Pancreas (tissue), 10 donors: ENCODE data around the gene GATAD1. TPM values are rescaled to one million over a fixed set of nuclear protein-coding genes. Genes with fewer than 3 reads are reported as not detected.

Source experiments
- ATAC-seq, 4 donors: fragments of 200-7000 bp; cut with Tn5 transposase; one replicate each; pipeline versions ENCODE4 v1.8.0 to v1.9.1; 2020; ENCODE audit warnings: mild to moderate bottlenecking in 4 of 4, moderate library complexity in 4 of 4
- DNase-seq, 6 donors: peaks; one replicate each; pipeline ENCODE4 v3.0.0-alpha.2; 2020
- FAIRE-seq: peaks from 2 replicates; lab custom pipeline; 2012; peaks lifted over from hg19 to GRCh38; lab: Jason Lieb, UNC
- H3K27ac ChIP-seq, 4 donors: fragments of 200-600 bp; sonication (generic); 1 replicate in 3 of 4; 2 replicates in 1 of 4; pipeline versions ENCODE4 v1.5.0 to v1.8.0; 2020
- H3K27me3 ChIP-seq, 4 donors: fragments of 200-600 bp; one replicate each; pipeline ENCODE4 v1.8.0; 2021
- H3K36me3 ChIP-seq, 3 donors: fragments of 200-600 bp; sonication (generic) in 1 of 3; one replicate each; pipeline versions ENCODE4 v1.5.0 to v1.8.0; 2020 to 2021
- H3K4me1 ChIP-seq, 3 donors: fragments of 200-600 bp; one replicate each; pipeline ENCODE4 v1.8.0; 2021
- H3K4me3 ChIP-seq, 4 donors: fragments of 200-600 bp; sonication (generic) in 2 of 4; one replicate each; pipeline versions ENCODE4 v1.5.0 to v1.8.0; 2020 to 2021
- H3K9me3 ChIP-seq, 4 donors: fragments of 200-600 bp; one replicate each; pipeline ENCODE4 v1.8.0; 2021
- WGBS, 2 donors: extraction: QIAGEN DNeasy Blood & Tissue Kit; methylation state at CpG; one replicate each; pipeline ENCODE4 v1.1.7; 2013; 5-methylcytosine and 5-hydroxymethylcytosine counted together
- intact Hi-C, 3 donors: fragments of 100-400 bp; cut with DNase I; formaldehyde crosslinking; loops; one replicate each; pipeline versions ENCODE4 v1.11.1 to v1.14.2; 2022
- polyA plus RNA-seq, 2 donors: library from polyadenylated mRNA; stranded (reverse); fragments of 200-250 nt; gene quantifications; one replicate each; pipeline ENCODE4 v1.2.3, GENCODE V29; 2013
- total RNA-seq, 6 donors: library from RNA; stranded (reverse); fragmentation: NEBNext Ultra II Directional in 4 of 6; extraction: Animal tissue kit (Norgen Biotek cat#: 25700) in 4 of 6; gene quantifications; one replicate each; pipeline versions ENCODE4 v1.2.1 to v1.2.4, GENCODE V29; 2021 to 2023
- TF ChIP-seq, protein P1 (sequence below), 4 donors: fragments of 200-600 bp; sonication (generic) in 3 of 4; IDR thresholded peaks; one replicate each; pipeline versions ENCODE4 v1.5.0 to v1.8.0; 2021; ENCODE audit warnings: antibody characterized with exemption in 4 of 4
- donor health status: healthy with polysubstance abuse.
- donor health status: DM: no; HTN: no; CAD: no; lungs with moderate emphysema.
- donor health status: DM: no; HTN: no; CAD: no.
- donor health status: control.
- donor health status: control.
- donor health status: Bipolar disorder and iron deficiency.
- donor health status: DM: yes; HTN: yes; CAD: no.
- donor health status: DM: no; HTN: no; CAD: no.
- donor health status: DM: no; HTN: no; CAD: no.
- donor health status: DM: yes; HTN: yes; CAD: no.

Gene GATAD1
- total and polyA plus RNA-seq, 8 donors = 16.5 to 30.1 (median 20.2) TPM

DNA sequence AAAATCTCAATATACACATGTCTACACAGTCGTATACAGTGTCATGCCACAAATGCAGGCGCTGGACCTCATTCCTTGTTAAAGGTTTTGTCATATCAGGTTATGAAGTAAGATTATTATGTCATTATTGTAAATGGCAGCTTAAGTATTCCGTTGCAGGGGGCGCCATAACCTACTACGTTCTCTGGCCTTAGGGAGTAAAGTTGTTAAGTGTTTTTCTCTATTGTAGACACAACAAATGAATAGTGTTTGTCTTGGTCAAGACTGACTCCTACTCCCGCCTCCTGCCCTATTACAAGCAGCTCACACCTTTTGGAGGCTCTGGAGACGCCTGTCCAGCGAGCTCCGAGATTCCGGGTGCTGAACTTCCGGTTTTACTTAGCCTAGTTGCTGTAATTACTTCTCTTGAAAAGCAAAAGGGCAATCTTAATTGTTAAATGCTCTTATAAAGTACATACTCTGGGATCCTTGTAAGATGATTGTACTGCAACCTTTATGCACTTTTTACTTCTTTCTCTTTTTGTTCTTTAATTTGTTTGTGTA, 994 bp downstream of the GATAD1 start:
- H3K4me3 ChIP-seq = peak overlapping the region; percentile 84 to 99 (median 97)
- TF ChIP-seq, protein P1, sequence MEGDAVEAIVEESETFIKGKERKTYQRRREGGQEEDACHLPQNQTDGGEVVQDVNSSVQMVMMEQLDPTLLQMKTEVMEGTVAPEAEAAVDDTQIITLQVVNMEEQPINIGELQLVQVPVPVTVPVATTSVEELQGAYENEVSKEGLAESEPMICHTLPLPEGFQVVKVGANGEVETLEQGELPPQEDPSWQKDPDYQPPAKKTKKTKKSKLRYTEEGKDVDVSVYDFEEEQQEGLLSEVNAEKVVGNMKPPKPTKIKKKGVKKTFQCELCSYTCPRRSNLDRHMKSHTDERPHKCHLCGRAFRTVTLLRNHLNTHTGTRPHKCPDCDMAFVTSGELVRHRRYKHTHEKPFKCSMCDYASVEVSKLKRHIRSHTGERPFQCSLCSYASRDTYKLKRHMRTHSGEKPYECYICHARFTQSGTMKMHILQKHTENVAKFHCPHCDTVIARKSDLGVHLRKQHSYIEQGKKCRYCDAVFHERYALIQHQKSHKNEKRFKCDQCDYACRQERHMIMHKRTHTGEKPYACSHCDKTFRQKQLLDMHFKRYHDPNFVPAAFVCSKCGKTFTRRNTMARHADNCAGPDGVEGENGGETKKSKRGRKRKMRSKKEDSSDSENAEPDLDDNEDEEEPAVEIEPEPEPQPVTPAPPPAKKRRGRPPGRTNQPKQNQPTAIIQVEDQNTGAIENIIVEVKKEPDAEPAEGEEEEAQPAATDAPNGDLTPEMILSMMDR (IDR thresholded peaks at IDR 0.05) = no peak
- H3K36me3 ChIP-seq = peaks cover 0 to 9% (median 0%) of the 10 kb centered on the region in 3 donors
- DNase-seq = peak in 4 of 6 donors; percentile 46 to 73 (median 56)
- no peak for FAIRE-seq
- H3K27me3 ChIP-seq = no peaks in the 10 kb centered on the region
- WGBS, 2 donors = 0% methylated on average over 11 of the region's 11 CpGs
- peaks cover 13 to 17% (median 15%) of the 10 kb centered on the region in 3 donors for H3K4me1 ChIP-seq
- peak overlapping the region; percentile 94 to 99 (median 98) for H3K27ac ChIP-seq
- ATAC-seq = peak; percentile 48 to 68 (median 64)
- intact Hi-C loops = loop anchor here in 1 of 3 donors (10.0 kb wide), 1 partner anchor 313 kb away; the partner anchor contains the start of gene CYP51A1
- no peaks in the 10 kb centered on the region for H3K9me3 ChIP-seq

DNA sequence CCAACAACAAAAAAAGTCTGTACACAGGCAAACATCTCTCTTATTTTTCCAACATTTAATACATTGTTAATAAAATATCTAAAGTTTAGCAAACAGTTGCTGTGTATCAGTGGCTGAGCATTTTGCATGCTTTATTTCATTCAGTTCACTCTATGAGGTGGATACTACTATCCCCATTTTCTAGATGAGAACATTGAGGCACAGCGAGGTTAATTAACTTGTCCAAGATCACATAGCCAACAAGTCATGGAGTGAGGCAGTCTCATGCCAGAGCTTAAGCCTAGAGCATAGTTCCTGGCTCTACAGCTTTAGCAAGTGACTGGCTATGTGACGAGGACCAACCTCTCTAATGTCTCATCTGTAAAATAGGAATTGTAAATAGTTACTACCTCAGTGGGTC, 4.4 kb downstream of the GATAD1 start:
- no peak overlapping the region for H3K27ac ChIP-seq
- DNase-seq (no peak), FAIRE-seq (no peak), ATAC-seq (no peak)
- peaks cover 0 to 34% (median 9%) of the 10 kb centered on the region in 3 donors for H3K36me3 ChIP-seq
- H3K9me3 ChIP-seq = no peaks in the 10 kb centered on the region
- no peak overlapping the region for H3K4me3 ChIP-seq
- H3K27me3 ChIP-seq = no peaks in the 10 kb centered on the region
- 93 to 95% methylated on average over 2 of the region's 2 CpGs for WGBS, 2 donors
- intact Hi-C loops = no loop called here
- TF ChIP-seq, protein P1 (IDR thresholded peaks at IDR 0.05) = no peak
- peaks cover 13 to 17% (median 15%) of the 10 kb centered on the region in 3 donors for H3K4me1 ChIP-seq

DNA sequence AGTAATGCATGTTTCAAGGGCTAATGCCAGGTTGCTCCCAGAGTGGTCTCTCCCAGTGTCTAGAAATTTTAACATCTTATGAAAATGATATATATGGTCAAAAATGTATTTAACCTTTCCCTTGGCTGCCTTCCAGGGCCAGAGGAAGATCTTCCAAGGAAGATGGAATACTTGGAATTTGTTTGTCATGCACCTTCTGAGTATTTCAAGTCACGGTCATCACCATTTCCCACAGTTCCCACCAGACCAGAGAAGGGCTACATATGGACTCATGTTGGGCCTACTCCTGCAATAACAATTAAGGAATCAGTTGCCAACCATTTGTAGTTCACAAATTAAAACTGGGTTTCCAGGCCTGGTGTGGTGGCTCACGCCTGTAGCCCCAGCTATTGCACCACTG, 9.0 kb downstream of the GATAD1 start:
- Histone ChIP-seq H3K27me3 (no peaks in the 10 kb centered on the region), H3K4me1 (no peaks in the 10 kb centered on the region), H3K27ac (no peak overlapping the region), H3K36me3 (peaks cover 0 to 36% (median 11%) of the 10 kb centered on the region in 3 donors), H3K4me3 (no peak overlapping the region), H3K9me3 (no peaks in the 10 kb centered on the region)
- FAIRE-seq = no peak
- WGBS, 2 donors = 98% methylated on average over 2 of the region's 2 CpGs
- intact Hi-C loops = no loop called here
- no peak for ATAC-seq
- TF ChIP-seq, protein P1 (IDR thresholded peaks at IDR 0.05) = no peak
- no peak for DNase-seq

DNA sequence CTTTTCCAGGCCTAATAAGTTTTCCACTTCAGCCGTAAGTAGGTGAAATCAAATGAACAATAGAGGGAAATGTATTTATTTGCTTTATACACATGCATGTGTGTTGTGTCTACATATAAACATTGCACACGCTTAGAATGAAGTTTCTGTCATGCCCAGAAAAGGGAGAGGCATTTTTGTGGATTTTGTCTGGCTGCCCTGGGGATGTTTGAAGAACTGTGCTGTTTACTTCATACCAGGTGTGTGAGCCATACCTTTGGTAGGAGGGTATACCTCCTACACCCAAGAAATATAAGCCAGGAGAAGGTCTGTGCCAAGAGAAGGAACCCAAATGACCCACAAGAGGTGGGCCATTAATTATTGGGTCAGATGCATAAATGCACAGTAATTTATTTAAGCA, 12.8 kb downstream of the GATAD1 start:
- ATAC-seq (no peak), FAIRE-seq (no peak), DNase-seq (no peak)
- H3K9me3 ChIP-seq = no peaks in the 10 kb centered on the region
- TF ChIP-seq, protein P1 (IDR thresholded peaks at IDR 0.05) = no peak
- no peak overlapping the region for H3K4me3 ChIP-seq
- H3K27ac ChIP-seq = no peak overlapping the region
- no peaks in the 10 kb centered on the region for H3K4me1 ChIP-seq
- WGBS, 2 donors = 70 to 74% methylated on average over 2 of the region's 2 CpGs
- no peaks in the 10 kb centered on the region for H3K27me3 ChIP-seq
- intact Hi-C loops = no loop called here
- H3K36me3 ChIP-seq = peaks cover 0 to 17% (median 11%) of the 10 kb centered on the region in 3 donors

- ATAC-seq (no peak), FAIRE-seq (no peak), DNase-seq (no peak)
- intact Hi-C loops = no loop called here
- 83 to 91% methylated on average over 4 of the region's 4 CpGs for WGBS, 2 donors
- H3K9me3 ChIP-seq = no peaks in the 10 kb centered on the region
- H3K4me3 ChIP-seq = no peak overlapping the region
- H3K36me3 ChIP-seq = peaks cover 0 to 13% (median 7%) of the 10 kb centered on the region in 3 donors
- no peaks in the 10 kb centered on the region for H3K27me3 ChIP-seq
- no peak overlapping the region for H3K27ac ChIP-seq
- no peaks in the 10 kb centered on the region for H3K4me1 ChIP-seq
- TF ChIP-seq, protein P1 (IDR thresholded peaks at IDR 0.05) = no peak
These were observed 13.2 kb downstream of the GATAD1 start for GRCh38 chr7:92460510-92460909.
